ENCODE data around the gene ZBTB2.

ZBTB2 gene

DNA sequence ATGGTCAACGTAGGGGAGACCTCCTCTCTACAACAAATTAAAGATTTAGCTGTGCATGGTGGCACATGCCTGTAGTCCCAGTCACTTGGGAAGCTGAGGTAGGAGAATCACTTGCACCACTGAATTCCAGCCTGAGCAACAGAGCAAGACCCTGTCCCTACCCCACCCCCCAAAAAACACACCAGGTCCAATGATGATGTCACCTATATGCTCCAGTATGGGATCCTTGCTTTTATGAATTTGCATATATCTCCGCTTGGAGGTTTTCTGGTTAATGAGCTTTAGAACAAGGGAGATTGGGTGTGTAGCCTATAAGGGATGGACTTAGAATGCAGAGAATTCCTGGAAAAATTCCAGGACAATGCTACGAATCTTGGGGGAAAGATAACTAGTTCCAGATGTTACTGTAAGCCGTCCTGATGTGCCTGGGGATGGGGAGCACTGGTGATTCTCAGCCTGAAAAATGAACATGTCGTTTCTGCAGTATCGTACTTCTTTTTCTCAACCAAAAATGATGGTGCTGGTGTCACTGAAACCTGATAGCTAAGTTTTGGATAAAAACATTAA, 61.1 kb downstream of the ZBTB2 start:
- Histone ChIP-seq H3K27ac (ENCODE audit: low read length) (no peak overlapping the region), H3K9ac (ENCODE audit: low read length in 2 of 2) (no peak overlapping the region), H3K4me1 (ENCODE audit: control insufficient read depth, insufficient read depth, low read length) (peaks cover 3% of the 10 kb centered on the region), H3K27me3 (ENCODE audit: control insufficient read depth in 1 of 2, insufficient read depth in 2 of 2, low read length in 2 of 2) (no peaks in the 10 kb centered on the region), H3K36me3 (ENCODE audit: control insufficient read depth in 2 of 2, insufficient read depth in 2 of 2, low read length in 2 of 2) (no peaks in the 10 kb centered on the region), H3K4me3 (ENCODE audit: low read length in 2 of 2) (no peak overlapping the region), H3K9me3 (ENCODE audit: control insufficient read depth in 2 of 2, low read length in 2 of 2) (no peaks in the 10 kb centered on the region)

GRCh38 chr6:151327101-151327500, 64.3 kb downstream of the ZBTB2 start:
- H3K36me3 ChIP-seq (ENCODE audit: control insufficient read depth in 2 of 2, insufficient read depth in 2 of 2, low read length in 2 of 2), result no peaks in the 10 kb centered on the region
- H3K27me3 ChIP-seq (ENCODE audit: control insufficient read depth in 1 of 2, insufficient read depth in 2 of 2, low read length in 2 of 2), result no peaks in the 10 kb centered on the region
- no peak overlapping the region for H3K27ac ChIP-seq (ENCODE audit: low read length)
- no peaks in the 10 kb centered on the region for H3K9me3 ChIP-seq (ENCODE audit: control insufficient read depth in 2 of 2, low read length in 2 of 2)
- H3K4me3 ChIP-seq (ENCODE audit: low read length in 2 of 2), result no peak overlapping the region
- peaks cover 22% of the 10 kb centered on the region for H3K4me1 ChIP-seq (ENCODE audit: control insufficient read depth, insufficient read depth, low read length)
- H3K9ac ChIP-seq (ENCODE audit: low read length in 2 of 2), result no peak overlapping the region

GRCh38 chr6:151326116-151326825, 65.1 kb downstream of the ZBTB2 start:
- H3K27me3 ChIP-seq (ENCODE audit: control insufficient read depth in 1 of 2, insufficient read depth in 2 of 2, low read length in 2 of 2), result no peaks in the 10 kb centered on the region
- H3K36me3 ChIP-seq (ENCODE audit: control insufficient read depth in 2 of 2, insufficient read depth in 2 of 2, low read length in 2 of 2), result no peaks in the 10 kb centered on the region
- H3K27ac ChIP-seq (ENCODE audit: low read length), result peak overlapping the region; percentile 71
- H3K4me3 ChIP-seq (ENCODE audit: low read length in 2 of 2), result peak overlapping the region; percentile 82 to 84
- H3K9me3 ChIP-seq (ENCODE audit: control insufficient read depth in 2 of 2, low read length in 2 of 2), result no peaks in the 10 kb centered on the region
- peak overlapping the region; percentile 78 to 85 for H3K9ac ChIP-seq (ENCODE audit: low read length in 2 of 2)
- peaks cover 22% of the 10 kb centered on the region for H3K4me1 ChIP-seq (ENCODE audit: control insufficient read depth, insufficient read depth, low read length)

DNA sequence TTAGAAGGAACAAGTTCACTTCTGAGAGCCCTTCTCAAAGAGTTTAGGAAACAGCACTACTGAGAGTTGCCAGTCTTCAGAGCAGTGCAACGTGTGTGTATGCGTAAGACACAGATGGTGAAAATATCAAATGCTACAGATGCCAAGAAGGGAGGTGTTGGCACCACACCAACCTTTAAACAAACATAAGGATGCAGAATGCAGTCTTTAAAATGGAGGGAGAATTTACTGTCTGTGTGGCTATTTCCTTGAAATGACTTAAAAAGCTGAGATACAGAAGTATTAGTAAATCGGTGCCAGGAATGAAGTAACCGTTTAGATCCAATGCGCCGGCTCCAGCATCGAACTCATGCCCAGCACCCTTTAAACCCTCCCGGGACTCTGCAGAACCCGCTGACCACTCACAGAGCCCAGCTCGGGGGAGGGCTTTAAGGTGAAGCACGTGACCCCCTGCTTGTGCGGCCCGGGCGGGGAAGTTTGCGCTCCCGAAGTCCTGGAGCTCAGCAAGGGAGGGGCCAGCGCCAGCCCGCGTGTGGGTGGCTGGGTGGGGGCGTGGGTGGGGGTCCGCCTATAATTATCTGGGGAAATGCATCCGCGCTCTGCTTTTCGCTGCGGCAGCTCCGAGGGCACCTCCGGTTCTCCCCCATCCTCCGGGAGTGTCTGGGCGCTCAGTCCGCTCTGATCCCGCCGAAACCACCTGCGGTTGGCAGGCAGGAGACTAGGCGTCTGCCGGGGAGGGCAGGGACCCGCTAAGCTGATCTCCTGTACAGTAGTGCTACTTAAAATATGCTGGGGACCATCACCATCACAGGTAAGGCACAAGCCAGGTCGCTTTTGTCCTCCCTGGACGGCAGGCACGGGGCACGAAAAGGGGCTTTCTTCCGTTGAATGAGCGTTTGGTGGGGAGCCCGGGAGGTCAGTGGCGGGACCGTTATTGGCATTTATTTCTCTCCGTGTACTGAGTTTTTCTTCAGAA, 66.0 kb downstream of the ZBTB2 start:
- H3K9me3 ChIP-seq (ENCODE audit: control insufficient read depth in 2 of 2, low read length in 2 of 2), result no peaks in the 10 kb centered on the region
- H3K27me3 ChIP-seq (ENCODE audit: control insufficient read depth in 1 of 2, insufficient read depth in 2 of 2, low read length in 2 of 2), result no peaks in the 10 kb centered on the region
- H3K4me1 ChIP-seq (ENCODE audit: control insufficient read depth, insufficient read depth, low read length), result peaks cover 22% of the 10 kb centered on the region
- peak overlapping the region; percentile 82 to 84 for H3K4me3 ChIP-seq (ENCODE audit: low read length in 2 of 2)
- H3K36me3 ChIP-seq (ENCODE audit: control insufficient read depth in 2 of 2, insufficient read depth in 2 of 2, low read length in 2 of 2), result no peaks in the 10 kb centered on the region
- H3K27ac ChIP-seq (ENCODE audit: low read length), result peak overlapping the region; percentile 76
- H3K9ac ChIP-seq (ENCODE audit: low read length in 2 of 2), result peak overlapping the region; percentile 78 to 85

GRCh38 chr6:151324488-151324825, 66.9 kb downstream of the ZBTB2 start:
- Histone ChIP-seq H3K9ac (ENCODE audit: low read length in 2 of 2) (peak overlapping the region; percentile 55 to 85), H3K36me3 (ENCODE audit: control insufficient read depth in 2 of 2, insufficient read depth in 2 of 2, low read length in 2 of 2) (peaks cover 0 to 2% of the 10 kb centered on the region in 2 donors), H3K4me1 (ENCODE audit: control insufficient read depth, insufficient read depth, low read length) (peaks cover 22% of the 10 kb centered on the region), H3K9me3 (ENCODE audit: control insufficient read depth in 2 of 2, low read length in 2 of 2) (no peaks in the 10 kb centered on the region), H3K4me3 (ENCODE audit: low read length in 2 of 2) (peak overlapping the region; percentile 18 to 58), H3K27ac (ENCODE audit: low read length) (peak overlapping the region; percentile 76), H3K27me3 (ENCODE audit: control insufficient read depth in 1 of 2, insufficient read depth in 2 of 2, low read length in 2 of 2) (no peaks in the 10 kb centered on the region)

GRCh38 chr6:151323791-151324487, 67.4 kb downstream of the ZBTB2 start:
- H3K4me1 ChIP-seq (ENCODE audit: control insufficient read depth, insufficient read depth, low read length), result peaks cover 22% of the 10 kb centered on the region
- no peaks in the 10 kb centered on the region for H3K9me3 ChIP-seq (ENCODE audit: control insufficient read depth in 2 of 2, low read length in 2 of 2)
- no peaks in the 10 kb centered on the region for H3K27me3 ChIP-seq (ENCODE audit: control insufficient read depth in 1 of 2, insufficient read depth in 2 of 2, low read length in 2 of 2)
- peak overlapping the region; percentile 18 to 58 for H3K4me3 ChIP-seq (ENCODE audit: low read length in 2 of 2)
- peak overlapping the region; percentile 76 for H3K27ac ChIP-seq (ENCODE audit: low read length)
- H3K9ac ChIP-seq (ENCODE audit: low read length in 2 of 2), result peak overlapping the region; percentile 55 to 85
- peaks cover 0 to 2% of the 10 kb centered on the region in 2 donors for H3K36me3 ChIP-seq (ENCODE audit: control insufficient read depth in 2 of 2, insufficient read depth in 2 of 2, low read length in 2 of 2)

DNA sequence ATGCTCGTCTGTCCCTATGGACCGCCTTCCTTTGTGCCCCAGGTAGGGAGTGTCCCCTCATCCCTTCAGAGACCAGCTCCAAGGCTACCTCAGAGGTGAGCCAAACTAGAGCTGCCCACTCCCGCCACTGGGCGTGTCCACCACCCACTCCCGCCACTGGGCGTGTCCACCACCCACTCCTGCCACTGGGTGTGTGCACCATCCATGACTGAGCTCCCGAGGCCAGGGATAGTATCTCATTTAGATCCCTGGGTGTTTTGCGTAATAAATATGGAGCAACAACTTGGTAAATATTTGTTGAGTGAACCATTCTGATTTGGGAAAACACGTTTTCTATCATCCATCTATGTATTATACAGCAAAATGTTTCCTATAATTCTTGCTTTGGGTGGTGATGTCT, 68.8 kb downstream of the ZBTB2 start:
- Histone ChIP-seq H3K9me3 (ENCODE audit: control insufficient read depth in 2 of 2, low read length in 2 of 2) (peaks cover 0 to 2% of the 10 kb centered on the region in 2 donors), H3K36me3 (ENCODE audit: control insufficient read depth in 2 of 2, insufficient read depth in 2 of 2, low read length in 2 of 2) (peaks cover 0 to 2% of the 10 kb centered on the region in 2 donors), H3K9ac (ENCODE audit: low read length in 2 of 2) (no peak overlapping the region), H3K27ac (ENCODE audit: low read length) (no peak overlapping the region), H3K4me1 (ENCODE audit: control insufficient read depth, insufficient read depth, low read length) (peaks cover 22% of the 10 kb centered on the region), H3K4me3 (ENCODE audit: low read length in 2 of 2) (no peak overlapping the region), H3K27me3 (ENCODE audit: control insufficient read depth in 1 of 2, insufficient read depth in 2 of 2, low read length in 2 of 2) (no peaks in the 10 kb centered on the region)

DNA sequence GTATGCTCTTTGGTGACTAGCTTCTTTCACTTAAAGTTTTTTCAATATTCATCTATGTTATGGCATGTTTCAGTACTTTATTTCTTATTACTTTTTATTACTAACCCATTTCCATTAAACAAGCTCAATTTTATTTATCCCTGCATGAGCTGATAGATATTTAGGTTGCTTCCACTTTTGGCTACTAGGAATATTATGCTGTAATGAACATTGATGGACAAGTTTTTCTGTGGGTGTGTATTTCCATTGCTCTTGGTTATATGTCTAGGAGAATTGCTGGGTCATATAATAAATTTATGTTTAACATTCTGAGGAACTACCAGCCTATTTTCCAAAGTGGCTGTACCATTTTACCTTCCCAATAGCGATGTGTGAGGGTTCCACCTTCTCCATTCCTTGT, 69.9 kb downstream of the ZBTB2 start:
- H3K27ac ChIP-seq (ENCODE audit: low read length), result no peak overlapping the region

DNA sequence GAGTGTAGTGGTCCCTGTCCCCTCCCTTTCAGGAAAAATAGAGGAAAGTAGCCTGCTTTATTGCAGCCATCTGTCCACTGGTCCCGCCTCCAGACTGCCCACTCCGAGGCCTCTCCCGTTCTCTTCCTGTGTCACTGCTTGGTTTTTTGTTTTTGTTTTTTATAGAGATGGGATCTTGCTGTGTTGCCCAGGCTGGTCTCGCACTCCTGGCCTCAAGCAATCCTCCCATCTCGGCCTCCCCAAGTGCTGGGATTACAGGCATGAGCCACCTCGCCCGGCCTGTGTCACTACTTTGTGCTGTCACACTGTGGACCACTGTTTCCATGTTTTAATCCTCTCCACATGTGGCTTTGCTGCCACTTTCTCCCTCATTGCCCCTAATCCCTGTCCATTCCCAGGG, 71.2 kb downstream of the ZBTB2 start:
- Histone ChIP-seq H3K36me3 (ENCODE audit: control insufficient read depth in 2 of 2, insufficient read depth in 2 of 2, low read length in 2 of 2) (peaks cover 0 to 2% of the 10 kb centered on the region in 2 donors), H3K4me1 (ENCODE audit: control insufficient read depth, insufficient read depth, low read length) (peaks cover 23% of the 10 kb centered on the region), H3K4me3 (ENCODE audit: low read length in 2 of 2) (no peak overlapping the region), H3K9me3 (ENCODE audit: control insufficient read depth in 2 of 2, low read length in 2 of 2) (peaks cover 0 to 2% of the 10 kb centered on the region in 2 donors), H3K27ac (ENCODE audit: low read length) (no peak overlapping the region), H3K27me3 (ENCODE audit: control insufficient read depth in 1 of 2, insufficient read depth in 2 of 2, low read length in 2 of 2) (no peaks in the 10 kb centered on the region), H3K9ac (ENCODE audit: low read length in 2 of 2) (no peak overlapping the region)

More for the DNA sequence above, 69.9 kb downstream of the ZBTB2 start:
- Histone ChIP-seq H3K36me3 (ENCODE audit: control insufficient read depth in 2 of 2, insufficient read depth in 2 of 2, low read length in 2 of 2) (peaks cover 0 to 2% of the 10 kb centered on the region in 2 donors), H3K27me3 (ENCODE audit: control insufficient read depth in 1 of 2, insufficient read depth in 2 of 2, low read length in 2 of 2) (no peaks in the 10 kb centered on the region), H3K9me3 (ENCODE audit: control insufficient read depth in 2 of 2, low read length in 2 of 2) (peaks cover 0 to 2% of the 10 kb centered on the region in 2 donors), H3K4me1 (ENCODE audit: control insufficient read depth, insufficient read depth, low read length) (peaks cover 27% of the 10 kb centered on the region), H3K9ac (ENCODE audit: low read length in 2 of 2) (no peak overlapping the region), H3K4me3 (ENCODE audit: low read length in 2 of 2) (no peak overlapping the region)

DNA sequence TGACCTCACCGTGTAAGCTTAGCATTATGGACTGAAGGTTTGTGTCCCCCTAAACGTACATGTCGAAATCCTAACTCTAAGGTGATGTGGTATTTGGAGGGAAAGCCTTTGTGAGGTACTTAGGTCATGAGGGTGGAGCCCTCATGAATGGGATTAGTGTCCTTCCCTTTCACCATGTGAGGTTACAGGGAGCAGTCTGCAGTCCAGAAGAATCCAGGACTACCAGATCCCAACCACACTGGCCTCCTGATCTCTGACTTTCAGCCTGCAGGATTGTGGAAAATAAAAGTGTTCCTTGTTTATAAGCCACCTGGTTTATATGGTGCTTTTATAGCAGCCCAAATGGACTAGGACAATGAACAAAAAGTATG, 73.4 kb downstream of the ZBTB2 start:
- Histone ChIP-seq H3K9me3 (ENCODE audit: control insufficient read depth in 2 of 2, low read length in 2 of 2) (peaks cover 0 to 2% of the 10 kb centered on the region in 2 donors), H3K4me1 (ENCODE audit: control insufficient read depth, insufficient read depth, low read length) (peaks cover 4% of the 10 kb centered on the region), H3K36me3 (ENCODE audit: control insufficient read depth in 2 of 2, insufficient read depth in 2 of 2, low read length in 2 of 2) (peaks cover 0 to 2% of the 10 kb centered on the region in 2 donors), H3K27me3 (ENCODE audit: control insufficient read depth in 1 of 2, insufficient read depth in 2 of 2, low read length in 2 of 2) (no peaks in the 10 kb centered on the region), H3K27ac (ENCODE audit: low read length) (peak overlapping the region; percentile 70), H3K9ac (ENCODE audit: low read length in 2 of 2) (peak overlapping the region in 1 of 2 donors; percentile 39), H3K4me3 (ENCODE audit: low read length in 2 of 2) (no peak overlapping the region)

Measured in stomach smooth muscle (tissue), 2 donors.